Stimulated activated naive CD4-positive, alpha-beta T cell (primary cell): Measurements from ENCODE around the gene AOPEP.
"Not testable (repeated sequence)": the region's sequence is repeated elsewhere in the genome, so short reads cannot be mapped to it uniquely, and the experiment has no call there.

Source experiments
- DNase-seq, 6 experiments: peaks; one replicate each; lab custom pipeline; 2025; lab: John Stamatoyannopoulos, UW

The AOPEP gene

DNA sequence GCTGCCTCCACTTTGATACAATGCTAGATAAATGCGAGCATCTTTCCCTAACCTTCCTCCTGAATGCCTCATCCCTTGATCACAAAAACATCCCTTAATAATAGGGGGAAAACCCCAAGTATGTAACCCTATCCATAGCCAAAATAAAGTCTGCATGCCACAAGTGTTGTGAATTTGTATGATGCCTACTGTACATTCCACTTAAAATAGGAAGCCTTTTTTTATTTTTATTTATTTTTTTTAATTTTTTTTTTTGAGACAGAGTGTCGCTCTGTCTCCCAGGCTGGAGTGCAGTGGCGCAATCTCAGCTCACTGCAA is 207.0 kb downstream of the AOPEP start:
- DNase-seq, result no peak

DNA sequence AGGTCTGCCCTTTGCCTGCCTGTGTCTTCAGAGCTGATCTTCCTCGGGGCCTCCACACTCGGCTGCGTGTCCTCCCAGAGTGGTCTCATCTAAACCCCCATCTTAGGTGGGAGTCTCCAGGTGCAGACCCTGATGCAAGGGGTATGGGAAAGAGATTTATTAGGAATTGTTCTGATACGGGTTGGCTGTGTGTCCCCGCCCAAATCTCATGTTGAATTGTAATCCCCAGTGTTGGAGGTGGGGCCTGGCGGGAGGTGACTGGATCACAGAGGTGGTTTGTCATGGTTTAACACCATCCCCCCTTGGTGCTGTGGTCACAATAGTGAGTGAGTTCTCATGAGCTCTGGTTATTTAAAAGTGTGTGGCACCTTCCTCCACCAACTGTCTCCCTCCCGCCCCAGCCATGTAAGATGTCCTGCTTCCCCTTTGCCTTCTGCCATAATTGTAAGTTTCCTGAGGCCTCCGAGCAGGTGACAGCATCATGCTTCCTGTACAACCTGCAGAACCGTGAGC is 208.4 kb downstream of the AOPEP start:
- no peak for DNase-seq

- no peak for DNase-seq
These were observed 208.9 kb downstream of the AOPEP start for GRCh38 chr9:94935396-94935795.

DNA sequence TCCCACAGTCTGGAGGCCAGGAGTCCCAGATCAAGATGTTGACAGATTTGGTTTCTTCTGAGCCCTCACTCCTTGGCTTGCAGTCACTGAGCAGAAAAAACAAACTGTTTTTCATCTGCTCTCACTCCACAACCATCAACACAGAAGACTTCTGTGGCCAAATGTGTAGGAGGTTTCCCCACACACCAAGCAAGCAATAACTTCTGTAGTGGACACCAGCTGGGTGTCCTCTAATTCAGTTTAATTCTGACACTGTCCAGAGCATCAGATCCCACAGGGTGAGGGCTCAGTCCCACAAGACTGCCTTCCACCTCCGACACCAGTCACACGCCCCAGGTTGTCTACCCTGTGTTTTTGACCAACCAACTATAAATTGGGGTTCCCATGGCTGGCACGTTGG is 209.9 kb downstream of the AOPEP start:
- DNase-seq, result no peak

DNA sequence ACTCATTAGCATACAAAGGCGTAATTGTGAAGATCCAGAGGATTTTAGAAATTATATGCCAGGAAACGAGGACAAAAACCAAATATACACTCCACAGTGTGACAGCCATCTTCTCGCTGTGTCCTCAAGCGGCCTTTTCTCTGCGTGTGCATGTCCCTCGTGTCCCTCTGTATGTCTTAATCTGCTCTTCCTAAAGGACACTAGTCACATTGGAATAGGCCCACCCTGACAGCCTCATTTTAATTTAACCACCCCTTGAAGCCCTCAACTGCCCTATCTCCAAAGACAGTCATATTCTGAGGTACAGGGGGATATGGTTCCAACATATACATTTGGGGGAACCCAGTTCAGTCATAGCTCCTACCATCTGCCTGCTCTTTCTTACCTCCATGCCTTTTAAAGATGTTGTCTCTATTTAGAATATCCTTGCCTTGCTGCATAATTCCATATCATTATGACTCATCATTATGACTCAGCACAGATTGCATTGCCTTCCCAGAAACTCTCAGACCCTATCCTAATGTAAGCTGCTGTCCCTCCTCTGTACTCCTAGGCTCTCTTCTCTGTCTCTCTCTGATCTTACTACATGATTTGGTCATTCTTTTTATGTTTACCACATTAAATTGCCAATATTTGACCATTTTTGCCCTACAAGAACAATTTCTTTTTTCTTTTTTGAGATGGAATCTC is 210.9 kb downstream of the AOPEP start:
- DNase-seq, result no peak

DNA sequence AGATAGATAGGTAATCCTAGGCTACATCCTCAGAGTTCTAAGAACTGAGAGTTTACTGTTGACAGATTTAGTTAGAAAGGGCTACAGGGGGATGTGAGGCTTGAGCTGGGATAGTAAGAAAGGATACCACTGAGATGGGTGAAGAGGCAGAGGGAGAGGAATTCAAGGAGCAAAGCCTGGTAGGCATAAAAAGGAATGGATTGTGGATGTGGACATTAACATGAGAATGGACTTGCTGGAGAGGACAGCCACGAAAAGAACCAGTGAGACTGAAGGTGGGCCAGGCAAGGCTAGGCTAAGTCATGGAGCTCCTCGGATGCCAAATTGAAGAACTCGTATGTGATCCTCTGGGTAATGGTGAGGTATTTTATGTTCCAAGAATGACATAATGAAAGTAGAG is 211.9 kb downstream of the AOPEP start:
- no peak for DNase-seq

- not testable (repeated sequence) for DNase-seq
These were observed 213.8 kb downstream of the AOPEP start for GRCh38 chr9:94940296-94940695.

DNA sequence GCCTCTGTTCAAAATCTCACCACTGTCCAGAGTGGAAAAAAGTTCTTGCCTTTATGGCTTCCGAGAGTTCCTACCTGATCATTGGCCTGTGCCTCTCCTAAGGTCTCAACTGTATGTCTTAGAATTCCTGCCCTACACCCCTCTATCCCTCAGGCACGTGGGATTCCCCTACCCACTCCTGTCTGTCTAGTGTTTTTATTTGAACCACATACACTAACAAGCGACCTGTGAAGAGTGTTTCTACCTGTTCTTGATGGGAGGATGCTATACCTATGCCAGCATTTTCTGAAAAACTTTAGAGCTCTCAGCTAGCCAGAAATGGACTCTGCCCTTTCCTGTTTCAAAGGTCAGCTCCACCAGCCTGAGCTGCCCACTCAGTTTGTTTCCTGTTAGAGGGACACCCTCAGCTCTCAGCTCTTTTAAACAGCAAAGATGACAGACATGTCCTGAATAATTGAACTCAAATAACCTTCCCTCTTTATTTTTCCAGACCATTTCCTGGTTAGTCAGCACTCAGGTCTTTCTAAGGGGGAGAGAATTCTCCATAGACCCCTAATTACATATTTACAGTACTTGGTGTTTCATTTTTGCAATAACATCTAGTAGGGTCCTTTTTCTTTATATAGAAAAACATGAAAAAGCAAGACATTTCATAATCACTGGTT is 214.8 kb downstream of the AOPEP start:
- no peak for DNase-seq

- no peak for DNase-seq
These were observed 218.1 kb downstream of the AOPEP start for GRCh38 chr9:94944626-94945025.

DNA sequence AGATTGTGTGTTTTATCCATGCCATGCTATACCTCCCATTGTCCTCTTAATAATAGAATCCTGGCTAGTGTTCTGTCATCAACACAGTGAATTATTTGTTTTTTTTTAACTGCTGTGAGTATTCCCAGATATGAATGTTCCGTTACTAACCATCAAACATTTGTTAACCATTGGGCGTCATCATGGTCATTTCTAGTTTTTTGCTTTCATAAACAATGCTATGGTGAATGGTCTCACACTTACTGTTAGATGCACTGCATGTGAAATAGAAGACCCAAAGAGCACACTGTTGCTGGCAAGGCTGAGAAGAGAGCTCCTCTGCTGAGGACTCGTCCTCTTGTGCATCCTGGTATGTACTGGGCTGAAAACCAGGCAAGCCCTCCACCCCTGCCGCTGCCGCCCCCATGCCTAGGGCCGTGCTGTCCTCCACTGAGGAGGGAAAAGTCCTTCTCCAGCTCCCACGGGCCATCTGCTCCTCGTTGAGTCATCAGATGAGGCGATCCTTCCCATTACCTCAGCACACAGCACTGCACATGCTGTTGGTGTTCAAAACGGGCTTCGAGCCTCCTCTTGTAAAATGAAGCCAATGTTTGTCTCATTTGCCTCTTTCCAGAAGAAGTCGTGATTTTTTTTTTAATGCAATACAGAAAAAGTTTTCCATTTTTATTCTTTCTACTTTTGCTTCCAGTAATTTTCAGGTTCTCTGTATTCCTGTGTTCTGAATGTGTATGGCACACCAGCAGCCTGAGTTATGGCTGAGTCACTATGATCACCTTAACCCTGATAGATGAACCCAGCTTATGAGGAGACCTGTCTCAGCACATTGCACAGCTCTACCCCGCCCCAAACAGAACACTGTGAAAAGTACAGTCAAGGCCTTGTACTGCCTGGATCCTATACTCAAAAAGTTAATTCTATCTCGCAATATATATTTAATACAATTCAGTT is 219.0 kb downstream of the AOPEP start:
- DNase-seq, result no peak

DNA sequence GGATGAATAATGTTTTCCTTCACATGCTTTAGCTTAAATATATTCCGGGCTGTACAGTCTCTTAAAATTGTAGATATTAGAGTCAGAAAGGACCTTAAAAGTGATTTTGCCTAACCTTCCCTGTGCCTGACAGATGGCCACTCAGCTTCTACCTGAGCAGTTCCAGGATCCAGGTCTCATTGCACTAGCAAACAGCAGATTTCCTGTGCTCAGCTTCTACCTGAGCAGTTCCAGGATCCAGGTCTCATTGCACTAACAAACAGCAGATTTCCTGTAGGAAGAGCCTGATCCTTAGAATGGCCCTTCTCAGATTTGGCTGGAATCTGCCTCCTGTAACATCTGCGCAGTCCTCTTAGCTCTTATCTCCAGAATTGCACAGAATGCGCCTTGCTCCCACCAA is 219.8 kb downstream of the AOPEP start:
- DNase-seq, result no peak

DNA sequence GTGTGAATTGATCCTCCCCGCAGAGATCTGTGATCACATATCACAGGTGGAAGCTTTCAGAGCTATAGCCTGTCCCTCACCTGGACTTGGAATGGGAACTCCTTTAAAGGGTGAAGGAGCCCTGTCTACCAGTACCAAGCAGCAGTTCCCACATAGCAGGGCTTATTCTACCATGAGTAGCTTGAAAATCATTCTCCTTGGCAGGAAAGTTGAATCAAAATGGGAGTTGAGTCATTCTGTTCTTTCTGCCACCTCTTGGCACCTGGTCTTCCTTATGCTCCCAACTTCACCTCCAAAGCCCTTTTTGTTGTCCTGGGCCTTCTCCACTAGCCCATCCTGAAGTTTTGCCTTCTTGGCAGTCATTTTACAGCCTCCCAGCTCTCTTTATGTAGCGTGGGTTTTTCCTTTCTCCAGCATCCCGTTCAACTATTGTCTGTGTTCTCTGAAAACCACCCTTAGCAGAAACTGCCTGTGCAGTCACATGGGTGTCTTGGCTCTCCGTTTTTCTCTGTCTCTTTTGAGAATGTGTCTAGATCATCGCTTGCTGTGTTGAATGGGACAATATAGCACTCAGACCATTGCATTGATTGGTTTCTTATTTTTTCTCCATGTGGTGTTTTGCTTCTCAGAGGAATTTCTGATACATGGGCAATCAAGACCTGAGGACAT is 222.2 kb downstream of the AOPEP start:
- DNase-seq, result no peak

DNA sequence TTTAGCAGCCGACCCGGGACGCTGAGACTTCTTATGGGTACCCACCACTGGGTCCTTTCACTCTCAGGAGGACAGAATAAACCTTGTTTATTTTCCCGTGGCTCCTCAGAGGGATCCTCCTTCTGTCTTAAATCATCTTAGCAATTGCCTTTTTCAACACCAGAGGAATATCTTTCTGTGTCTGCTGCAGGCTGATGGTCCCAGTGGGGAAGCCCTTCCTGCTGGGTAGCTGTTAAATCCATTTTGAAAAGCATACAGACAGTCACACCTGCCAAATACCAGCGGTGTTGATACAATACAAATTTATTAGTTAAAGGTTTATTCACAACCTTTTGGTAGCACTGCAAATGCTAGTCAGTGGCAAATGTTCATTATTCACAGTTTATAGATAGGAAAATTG is 222.9 kb downstream of the AOPEP start:
- no peak for DNase-seq

DNA sequence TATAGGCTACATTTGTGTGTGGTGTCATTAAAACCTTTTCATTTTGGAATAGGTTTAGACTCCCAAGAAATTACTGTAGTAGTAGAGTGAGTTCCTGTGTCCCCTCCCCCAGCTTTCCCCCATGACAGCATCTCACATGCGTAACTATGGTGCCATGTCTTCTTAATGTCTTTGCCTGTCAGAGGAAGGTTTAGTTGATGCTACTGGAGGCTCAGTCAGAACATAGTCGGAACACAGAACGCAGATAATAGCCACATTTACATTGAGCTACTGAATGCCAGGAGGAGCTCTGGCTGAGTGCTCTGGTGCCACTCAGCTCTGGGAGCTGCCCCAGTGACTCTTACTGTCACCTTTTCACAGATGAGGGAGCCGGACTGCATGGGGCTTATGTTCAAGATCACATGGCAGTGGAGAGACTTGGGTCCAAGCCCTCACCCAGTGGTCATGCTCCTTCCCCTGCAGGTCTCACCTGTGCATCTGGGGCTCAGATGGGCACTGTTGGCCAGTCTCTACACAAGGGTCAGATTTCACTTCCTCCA is 223.6 kb downstream of the AOPEP start:
- no peak for DNase-seq

- no peak for DNase-seq
These were observed 224.3 kb downstream of the AOPEP start for GRCh38 chr9:94950579-94951323.

DNA sequence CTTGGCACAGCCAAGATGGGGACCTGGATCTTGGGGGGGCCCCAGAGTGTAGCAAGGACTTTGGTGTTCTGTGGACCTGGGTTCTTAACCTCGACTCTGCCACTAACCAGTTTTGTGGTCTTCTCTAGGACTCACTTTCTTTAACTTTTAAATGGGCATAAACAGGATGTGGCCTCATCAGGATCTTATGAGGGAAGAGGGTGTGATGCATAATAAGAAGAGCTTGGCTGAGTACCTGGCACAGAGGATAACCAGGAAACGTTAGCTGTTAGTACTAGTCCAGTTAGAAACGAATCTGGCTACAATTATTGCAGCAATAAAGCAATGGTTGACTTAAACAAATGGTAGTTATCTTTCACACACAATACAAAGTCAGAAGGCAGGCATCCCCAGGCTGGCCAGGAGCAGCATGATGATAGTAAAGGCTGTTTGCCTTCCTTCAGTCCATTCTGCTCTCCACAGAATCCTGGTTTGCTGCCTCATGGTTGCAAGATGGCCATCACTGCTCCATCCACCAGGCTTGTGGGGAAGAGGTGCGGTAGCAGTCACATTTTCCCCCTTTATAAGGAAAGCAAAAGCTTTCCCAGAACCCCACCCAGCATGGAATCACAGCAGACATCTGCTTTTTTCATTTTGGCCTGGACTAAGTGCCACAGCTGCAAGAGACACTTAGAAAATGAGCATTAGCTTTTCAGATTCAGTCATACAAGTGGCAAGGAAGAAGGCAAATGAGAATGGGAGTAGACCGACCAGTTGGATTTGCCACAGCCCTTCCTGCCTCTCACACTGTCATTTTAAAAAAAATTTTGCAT is 225.0 kb downstream of the AOPEP start:
- peak in 1 of 6 experiments; percentile 2 for DNase-seq

DNA sequence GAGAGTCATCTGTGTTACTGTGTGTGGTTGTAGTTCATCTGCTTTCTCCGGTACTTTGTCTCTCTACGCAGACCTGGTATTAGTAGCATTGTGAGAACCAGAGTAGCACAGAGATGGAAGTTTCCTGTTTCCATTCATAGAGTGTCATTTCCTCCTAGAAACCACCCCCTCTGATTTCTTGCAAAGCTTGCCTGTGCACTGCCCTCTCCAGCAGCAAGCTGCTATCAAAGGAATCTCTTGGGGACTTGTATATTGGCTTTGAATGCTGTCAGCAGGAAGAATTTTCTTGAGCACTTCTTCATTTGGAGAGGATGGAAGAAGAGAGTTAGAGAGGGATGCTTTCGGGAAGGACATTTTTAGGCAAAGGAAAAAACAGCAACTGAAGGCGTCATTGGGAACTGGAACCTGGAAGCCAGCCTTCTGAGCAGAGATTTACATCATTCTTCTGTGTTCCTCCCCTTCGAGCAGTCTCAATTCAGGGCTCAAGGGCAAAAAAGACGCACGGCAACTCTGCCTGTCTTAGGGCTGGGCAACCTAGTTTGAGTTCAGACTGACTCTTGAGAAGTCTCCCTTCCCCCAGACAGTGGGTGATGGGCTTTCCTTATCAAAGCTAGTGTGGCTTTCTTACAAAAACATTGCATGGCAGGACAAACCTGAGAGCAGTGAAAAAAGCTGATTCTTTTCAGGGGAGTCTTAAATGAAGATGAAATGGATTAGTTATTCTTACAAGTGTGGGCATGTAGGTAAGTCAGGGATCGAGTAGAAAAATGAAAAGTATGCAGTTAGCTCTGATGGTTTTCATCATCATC is 226.3 kb downstream of the AOPEP start:
- DNase-seq, result peak in 3 of 6 experiments; percentile 32 to 52 (median 45)

GRCh38 chr9:94956731-94957130 is 230.2 kb downstream of the AOPEP start:
- no peak for DNase-seq

GRCh38 chr9:94960964-94961363 is 234.5 kb downstream of the AOPEP start:
- no peak for DNase-seq
